Measurements from ENCODE around the gene P4HTM.
"Not testable (repeated sequence)": the region's sequence is repeated elsewhere in the genome, so short reads cannot be mapped to it uniquely, and the experiment has no call there.

The P4HTM gene

GRCh38 chr3:48985831-48986376 is 4.1 kb upstream of the P4HTM start:
- no peak for DNase-seq

GRCh38 chr3:48989126-48989795 is 780 bp upstream of the P4HTM start:
- no peak for DNase-seq

GRCh38 chr3:48990636-48991469 is 812 bp downstream of the P4HTM start:
- no peak for DNase-seq

DNA sequence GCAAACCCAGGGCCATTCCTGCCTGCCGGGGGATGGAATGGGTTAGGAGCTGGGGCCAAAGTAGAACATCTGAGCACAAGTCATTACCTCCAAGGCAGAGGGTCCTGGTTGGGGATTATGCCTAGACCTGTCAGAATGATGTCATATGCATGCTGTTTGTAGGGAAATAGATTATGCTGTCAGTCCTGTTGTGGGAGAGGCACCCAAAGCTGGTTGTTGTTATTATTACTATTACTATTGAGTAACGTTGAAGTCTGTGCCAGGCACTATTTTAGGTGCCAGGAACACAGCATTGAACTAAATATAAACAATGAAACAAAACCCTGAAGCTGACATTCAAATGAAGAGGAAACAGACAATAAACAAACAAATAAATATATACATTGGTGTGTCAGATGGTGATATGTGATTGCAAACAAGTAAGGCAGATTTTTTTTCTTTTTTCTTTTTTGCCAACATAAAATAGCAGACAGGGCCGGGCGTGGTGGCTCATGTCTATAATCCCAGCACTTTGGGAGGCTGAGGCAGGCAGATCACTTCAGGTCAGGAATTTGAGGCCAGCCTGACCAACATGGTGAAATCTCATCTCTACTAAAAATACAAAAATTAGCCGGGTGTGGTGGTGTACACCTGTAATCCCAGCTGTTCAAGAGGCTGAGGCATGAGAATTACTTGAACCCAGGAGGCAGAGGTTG is 2.0 kb downstream of the P4HTM start:
- no peak for DNase-seq

GRCh38 chr3:48993834-48994233 is 3.8 kb downstream of the P4HTM start:
- no peak for DNase-seq

DNA sequence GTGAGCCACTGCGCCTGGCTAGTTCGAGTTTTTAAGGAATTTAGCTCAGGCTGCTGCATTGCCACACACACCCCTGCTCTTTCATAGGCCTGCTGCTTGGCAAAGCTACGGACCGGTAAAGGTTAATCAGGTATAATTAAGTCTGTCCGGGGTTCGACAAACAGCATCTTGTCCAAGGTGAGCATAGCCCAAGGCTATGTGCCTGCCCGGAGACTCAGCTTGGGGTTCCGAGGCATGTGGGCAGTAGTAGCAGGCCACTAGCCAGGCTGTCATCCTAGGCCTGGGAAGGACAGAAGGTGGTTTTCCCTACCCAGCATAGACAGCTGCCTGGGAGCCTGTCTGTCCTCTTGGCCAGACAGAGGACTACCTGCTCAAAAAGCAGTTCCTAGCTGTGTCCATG is 6.6 kb downstream of the P4HTM start:
- no peak for DNase-seq

- no peak for DNase-seq
Measured at GRCh38 chr3:48997102-48997635, 7.1 kb downstream of the P4HTM start.

- DNase-seq, result no peak
Measured at GRCh38 chr3:48997714-48998637, 7.9 kb downstream of the P4HTM start.

GRCh38 chr3:48999085-48999858 is 9.2 kb downstream of the P4HTM start:
- no peak for DNase-seq

- no peak for DNase-seq
Measured at GRCh38 chr3:49001155-49001554, 11.1 kb downstream of the P4HTM start.

DNA sequence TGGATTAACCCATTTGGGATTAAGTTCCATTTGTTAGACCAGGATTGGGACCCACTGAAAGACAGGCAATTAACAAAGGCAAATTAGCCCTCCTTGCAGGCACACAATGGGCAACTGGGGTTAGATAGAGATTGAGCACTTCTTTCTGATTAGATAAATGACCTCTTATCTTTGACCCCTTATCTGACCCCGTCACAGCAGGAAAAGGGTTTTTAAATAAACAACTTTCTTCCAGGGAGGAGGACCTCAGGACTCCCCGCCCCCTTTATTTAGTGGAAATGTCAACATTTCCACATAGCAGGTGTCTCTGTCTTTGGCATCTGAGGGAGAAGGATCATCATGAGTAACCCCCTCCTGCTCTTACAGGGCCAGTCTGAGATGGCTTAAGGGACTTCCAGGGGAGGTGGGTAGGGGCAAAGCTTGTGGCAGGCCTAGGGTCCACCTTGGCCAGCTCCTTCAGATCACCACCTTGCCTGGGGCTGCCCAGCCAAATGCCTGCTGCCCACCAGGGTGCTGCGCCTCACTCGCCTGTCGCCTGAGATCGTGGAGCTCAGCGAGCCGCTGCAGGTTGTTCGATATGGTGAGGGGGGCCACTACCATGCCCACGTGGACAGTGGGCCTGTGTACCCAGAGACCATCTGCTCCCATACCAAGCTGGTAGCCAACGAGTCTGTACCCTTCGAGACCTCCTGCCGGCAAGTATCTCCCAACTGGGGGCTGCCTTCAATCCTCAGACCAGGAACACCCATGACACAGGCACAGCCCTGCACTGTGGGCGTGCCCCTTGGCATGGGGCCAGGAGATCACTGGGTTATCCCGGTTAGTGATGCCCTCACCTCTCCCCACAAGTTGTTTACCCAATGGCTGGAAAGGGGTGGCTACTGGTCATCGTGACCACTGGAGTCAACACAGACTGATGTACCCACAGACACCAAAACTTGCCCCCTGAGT is 14.6 kb downstream of the P4HTM start:
- DNase-seq, result no peak

GRCh38 chr3:49005303-49005680 is 15.3 kb downstream of the P4HTM start:
- DNase-seq, result no peak

DNA sequence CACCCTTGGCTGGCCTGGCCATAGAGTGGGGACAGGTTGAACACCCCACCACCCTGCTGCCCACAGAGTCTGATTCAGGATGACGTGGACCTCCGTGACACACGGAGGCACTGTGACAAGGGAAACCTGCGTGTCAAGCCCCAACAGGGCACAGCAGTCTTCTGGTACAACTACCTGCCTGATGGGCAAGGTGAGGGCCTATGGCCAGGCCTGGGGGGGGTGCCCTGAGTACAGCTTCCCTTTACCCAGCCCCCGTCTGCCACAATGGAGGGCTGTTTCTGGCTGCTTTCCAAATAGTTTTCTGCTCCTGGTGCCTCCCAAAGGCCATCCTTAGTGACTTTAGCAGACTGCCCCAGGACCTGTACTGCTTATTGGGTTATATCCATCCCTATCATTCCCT is 16.0 kb downstream of the P4HTM start:
- DNase-seq, result no peak

DNA sequence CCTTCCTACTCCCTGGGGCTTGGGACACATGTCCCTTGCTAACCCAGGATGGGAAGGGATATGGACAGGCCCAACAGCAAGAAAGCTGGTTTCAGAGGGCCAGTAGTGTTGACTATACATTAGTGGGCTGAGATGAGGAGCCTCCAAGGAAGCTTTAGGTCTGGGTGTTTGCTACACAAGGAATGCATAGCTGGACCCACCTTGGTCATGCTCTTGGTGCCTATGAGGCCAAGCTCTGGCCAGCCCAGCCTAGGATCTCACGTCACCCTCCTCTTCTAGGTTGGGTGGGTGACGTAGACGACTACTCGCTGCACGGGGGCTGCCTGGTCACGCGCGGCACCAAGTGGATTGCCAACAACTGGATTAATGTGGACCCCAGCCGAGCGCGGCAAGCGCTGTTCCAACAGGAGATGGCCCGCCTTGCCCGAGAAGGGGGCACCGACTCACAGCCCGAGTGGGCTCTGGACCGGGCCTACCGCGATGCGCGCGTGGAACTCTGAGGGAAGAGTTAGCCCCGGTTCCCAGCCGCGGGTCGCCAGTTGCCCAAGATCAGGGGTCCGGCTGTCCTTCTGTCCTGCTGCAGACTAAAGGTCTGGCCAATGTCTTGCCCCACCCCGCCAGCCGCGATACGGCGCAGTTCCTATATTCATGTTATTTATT is 16.5 kb downstream of the P4HTM start:
- DNase-seq, result peak; percentile 31

DNA sequence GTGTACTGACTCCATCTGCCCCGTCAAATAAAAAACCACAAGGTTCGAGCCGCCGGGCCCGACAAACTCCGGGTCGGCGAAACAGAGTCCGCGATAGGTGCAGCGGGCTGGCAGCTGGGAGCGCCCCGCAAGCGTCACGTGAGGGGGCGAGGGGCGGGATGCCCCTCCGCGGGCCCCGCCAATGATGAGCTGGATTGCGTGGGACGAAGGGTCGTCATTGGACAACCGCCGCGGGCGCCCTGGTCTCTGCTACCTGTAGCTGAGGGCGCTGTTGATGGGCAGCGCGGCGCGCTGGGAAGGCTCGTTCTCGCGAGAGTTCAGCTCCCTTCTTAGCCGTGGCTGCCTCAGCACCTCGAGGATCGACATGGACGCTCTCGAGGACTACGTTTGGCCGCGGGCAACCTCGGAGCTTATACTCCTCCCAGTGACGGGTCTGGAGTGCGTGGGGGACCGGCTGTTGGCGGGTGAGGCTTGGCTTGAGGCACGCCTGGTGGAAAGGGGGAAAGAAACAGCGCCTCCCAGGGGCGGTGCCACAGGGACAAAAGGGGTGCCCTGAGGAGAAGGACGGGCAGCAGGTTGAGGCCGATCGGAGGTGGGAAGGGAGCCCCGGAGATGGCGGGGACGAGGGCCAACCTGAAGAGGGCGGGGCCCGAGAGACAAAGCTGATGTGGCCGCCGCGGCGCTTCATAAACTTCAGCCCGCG is 17.2 kb downstream of the P4HTM start, which contains the start of gene WDR6:
Gene WDR6 (plus strand): TSS at position 324 of the 703 bp plus-strand sequence. CDS start 41 bp downstream, at position 365.
- DNase-seq, result peak; percentile 99

GRCh38 chr3:49007771-49008528 is 17.9 kb downstream of the P4HTM start:
- DNase-seq, result peak; percentile 90

GRCh38 chr3:49008627-49009026 is 18.6 kb downstream of the P4HTM start:
- not testable (repeated sequence) for DNase-seq

DNA sequence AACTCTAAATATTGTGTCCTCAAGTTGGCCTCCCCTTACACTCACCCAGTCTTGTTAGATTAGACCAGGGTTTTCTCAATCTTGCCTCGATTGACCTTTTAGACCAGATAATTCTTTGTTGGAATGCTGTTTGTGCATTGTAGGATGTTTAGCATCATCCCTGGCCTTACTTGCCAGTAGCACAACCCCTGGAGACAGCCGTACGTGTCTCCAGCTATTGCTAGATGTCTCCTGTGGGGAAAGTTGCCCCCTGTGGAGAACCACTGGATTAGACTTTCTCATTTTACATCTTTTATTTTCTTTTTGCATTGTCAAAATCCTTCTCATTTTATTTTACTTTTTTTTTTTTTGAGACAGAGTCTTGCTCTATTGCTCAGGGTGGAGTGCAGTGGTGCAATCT is 19.4 kb downstream of the P4HTM start:
- no peak for DNase-seq

All from fibroblast of skin of abdomen (primary cell).